Kasumi-1 (cell line): ENCODE results near the gene PHYKPL.

Source experiments
- DNase-seq, 2 experiments: peaks; one replicate each; lab custom pipeline; 2025; lab: John Stamatoyannopoulos, UW

PHYKPL gene

DNA sequence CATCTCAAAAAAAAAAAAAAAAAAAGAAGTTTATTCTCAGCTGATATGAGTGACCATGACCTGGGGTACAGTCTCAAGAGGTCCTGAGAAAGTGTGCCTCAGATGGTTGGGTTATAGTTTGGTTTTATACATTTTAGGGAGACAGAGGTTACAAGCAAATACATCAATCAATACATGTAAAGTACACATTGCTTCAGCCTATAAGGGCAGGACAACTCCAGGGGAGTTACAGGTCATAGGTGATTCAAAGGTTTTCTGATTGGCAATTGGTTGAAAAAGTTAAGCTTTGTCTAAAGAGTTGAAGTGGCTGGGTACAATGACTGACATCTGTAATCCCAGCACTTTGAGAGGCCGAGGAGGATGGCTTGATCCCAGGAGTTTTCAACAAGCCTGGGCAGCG lies 43.2 kb downstream of the PHYKPL start:
- DNase-seq: no peak

DNA sequence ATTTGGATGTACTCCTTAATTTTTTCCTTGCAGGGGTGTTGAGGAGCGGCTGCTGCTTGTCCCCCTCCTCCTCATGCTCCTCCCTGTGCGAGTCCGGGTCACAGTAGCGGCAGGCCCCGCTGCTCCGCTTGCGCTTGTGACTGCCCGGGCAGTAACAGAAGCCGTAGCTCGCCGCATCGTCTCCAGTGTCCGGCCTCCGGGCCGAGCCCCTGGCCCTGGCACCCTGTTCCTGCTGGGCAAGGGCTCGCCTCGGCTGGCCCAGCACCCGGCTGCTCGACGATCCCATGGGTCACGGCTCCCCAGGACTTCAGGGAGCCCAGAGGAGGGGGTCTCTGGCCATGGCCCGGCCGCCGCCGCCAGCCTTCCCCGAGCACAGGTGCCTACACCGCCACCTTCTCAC lies 45.6 kb downstream of the PHYKPL start, which contains the start of gene GMCL2:
TSS of gene GMCL2 (minus strand) at position 358 of the 400 bp plus-strand sequence. CDS start at position 286, 72 bp downstream.
- DNase-seq: no peak

DNA sequence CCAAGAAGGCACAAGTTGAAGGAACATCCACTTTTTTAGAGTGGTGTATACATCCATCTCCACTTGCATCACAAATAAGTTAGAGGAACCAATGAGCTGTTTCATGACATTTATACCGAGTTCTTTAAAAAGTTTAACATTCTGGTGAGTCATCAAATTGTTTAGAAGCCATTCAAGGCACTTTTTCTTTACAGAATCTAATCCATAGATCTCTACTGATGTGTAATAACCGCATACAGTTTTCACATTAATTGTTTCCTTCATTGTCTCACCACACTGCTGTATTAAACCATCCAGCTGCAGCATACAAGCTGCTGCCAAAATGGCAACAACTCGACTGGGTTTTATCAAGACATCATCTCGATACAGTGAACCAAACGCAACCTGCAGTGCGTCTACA lies 46.2 kb downstream of the PHYKPL start:
- DNase-seq: no peak

DNA sequence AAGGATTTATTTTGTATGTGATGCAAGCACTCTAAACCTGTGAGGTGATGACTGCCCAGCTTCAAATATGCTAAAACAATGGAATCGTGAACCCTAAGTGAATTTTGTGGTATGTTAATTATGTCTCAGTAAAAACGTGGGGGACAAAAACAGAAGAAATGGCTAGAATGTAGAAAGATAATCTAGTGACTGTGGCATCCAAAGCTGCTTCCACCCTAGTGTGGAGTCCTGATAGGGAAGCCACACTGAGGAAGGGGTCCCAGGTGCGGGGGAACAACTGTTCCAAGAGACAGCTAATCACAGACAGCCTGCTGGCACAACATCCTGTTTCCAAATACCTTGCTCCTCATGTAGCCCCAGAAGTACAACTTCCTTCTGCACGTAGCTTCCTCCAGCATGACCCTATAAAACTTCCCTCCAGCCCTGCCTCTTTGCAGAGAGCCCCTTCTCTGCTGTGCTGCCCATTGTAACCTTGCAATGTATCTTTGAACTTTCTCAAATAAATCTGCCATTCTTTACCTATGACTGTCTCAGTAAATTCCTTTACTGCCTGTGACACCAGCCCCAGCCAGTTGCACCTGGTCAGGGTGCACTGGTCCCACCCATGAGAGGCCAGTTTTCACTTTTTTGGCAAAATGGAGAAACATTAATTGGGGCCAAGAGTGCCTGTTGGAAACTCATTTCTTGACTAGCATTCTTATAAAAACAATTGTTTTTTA lies 50.3 kb downstream of the PHYKPL start:
- peak; percentile 96 to 97 for DNase-seq

DNA sequence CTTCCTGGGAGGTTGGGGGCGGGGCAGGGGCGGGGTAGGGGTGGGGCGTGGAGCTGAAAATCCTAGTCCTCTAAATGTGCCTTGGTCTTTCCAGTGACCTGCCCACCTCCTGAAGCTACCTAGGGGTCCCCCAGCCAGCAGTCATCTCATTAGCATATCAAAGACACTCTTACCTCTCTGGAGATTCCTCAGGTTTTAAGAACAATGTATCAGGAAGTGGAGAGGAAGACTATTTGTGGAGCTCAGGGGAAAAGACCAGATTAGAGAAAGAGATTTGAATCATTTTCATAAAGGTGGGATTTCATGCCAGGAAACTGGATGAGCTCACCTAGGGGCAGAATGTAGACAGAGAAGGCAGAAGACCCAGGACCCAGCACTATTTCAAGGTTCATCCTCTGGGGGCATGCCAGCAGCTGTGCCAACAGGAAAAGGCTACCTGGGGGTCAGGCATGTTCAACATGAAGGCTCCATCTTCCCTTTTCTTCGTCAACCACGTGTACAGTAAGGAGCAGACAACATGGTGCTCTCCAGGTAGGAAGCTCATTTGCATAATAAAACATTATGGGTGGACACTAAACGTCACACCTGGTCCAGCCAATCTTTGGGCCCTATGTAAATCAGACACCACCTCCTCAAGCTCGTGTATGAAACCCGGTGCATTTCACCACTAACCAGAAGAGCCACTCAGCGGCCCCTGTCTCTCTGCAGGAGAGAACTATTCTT lies 52.3 kb downstream of the PHYKPL start:
- no peak for DNase-seq

DNA sequence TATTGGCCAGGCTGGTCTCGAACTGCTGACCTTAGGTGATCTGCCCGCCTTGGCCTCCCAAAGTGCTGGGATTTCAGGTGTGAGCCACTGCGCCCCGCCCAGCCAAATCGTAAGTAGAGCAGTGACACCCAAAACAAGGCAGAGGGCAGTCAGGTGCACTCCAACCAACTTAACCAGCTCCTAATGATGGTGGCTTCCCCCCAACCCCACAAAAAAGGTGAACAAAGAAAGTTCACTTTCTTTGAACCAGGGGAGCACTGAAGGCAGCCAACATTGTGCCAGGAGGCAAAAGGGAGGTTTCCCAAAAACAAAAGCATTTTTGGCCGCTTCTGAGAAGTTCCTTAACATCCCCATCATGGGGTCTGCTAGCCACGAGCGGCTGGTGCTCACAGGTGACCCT lies 55.0 kb downstream of the PHYKPL start:
- DNase-seq: no peak

DNA sequence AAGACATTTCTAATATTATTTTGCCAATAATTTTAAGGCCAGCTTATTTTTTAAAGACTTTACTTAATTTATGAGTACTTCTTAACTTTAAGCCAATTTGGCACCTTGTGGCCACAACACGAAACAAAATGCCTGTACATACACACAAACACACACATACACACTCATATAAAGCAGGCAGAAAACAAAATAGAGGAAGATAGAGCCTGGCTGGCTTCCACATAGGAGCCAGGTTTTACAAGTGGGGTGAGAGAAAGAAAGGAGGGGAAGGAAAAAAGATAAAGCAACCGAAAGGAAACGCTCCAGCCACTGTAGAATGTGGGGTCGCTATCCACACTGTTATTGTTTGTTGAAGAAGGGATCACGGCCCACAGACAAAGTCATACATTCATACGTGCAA lies 55.8 kb downstream of the PHYKPL start:
- no peak for DNase-seq

DNA sequence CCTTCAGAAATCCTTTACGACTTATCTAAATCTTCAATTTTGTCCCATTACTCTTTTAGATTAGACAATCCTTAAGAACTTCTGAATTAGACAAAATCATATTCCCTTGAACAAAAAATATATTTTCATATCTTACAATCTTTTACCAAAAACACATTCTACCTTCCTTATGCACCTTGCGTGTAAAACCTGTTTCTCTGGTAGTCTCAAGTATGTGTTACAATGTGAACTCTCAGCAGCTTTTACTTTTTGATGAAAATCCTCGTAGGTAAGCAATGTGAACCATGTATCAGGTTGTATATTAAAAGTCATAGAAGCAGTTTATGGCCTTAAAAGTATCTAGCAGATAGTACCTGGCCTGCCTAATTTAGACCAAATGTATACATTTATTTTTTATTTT lies 58.1 kb downstream of the PHYKPL start:
- no peak for DNase-seq

DNA sequence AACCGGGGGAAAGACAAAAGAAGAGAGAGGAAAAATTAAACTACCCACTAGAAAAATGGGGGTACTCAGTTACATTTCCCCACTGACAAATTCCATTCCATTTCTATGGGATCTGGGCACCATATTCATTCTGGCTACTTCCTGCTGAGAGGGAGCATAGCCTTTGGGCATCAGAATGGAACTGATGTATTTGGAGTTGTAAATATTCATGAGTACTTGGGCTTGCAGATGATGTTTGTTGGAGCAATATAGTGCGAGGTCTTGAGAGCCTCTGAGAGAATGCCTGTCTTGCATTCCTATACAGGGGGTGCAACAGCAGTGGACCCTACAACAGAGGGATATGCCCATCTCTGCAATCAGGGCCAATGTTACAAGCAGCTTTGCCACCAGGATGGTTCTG lies 62.1 kb downstream of the PHYKPL start:
- no peak for DNase-seq

DNA sequence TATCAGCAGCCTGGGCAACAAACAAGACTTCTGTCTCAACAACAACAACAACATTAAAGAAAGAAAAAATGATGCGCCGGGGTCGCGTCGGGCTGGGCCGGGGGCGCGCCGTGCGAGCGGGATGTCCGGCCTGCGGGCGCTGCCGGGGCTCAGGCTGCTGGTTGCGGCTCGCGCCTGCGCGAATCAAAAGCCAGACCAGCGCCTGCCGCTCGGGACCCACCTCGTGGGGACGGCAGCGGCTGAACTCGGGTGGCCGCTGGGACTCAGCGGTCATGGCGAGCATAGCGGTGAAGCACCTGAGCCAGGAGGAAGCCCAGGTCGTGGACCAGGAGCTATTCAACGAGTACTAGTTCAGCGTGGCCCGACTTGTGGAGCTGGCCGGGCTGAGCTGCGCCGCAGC lies 67.0 kb downstream of the PHYKPL start:
- DNase-seq: no peak

DNA sequence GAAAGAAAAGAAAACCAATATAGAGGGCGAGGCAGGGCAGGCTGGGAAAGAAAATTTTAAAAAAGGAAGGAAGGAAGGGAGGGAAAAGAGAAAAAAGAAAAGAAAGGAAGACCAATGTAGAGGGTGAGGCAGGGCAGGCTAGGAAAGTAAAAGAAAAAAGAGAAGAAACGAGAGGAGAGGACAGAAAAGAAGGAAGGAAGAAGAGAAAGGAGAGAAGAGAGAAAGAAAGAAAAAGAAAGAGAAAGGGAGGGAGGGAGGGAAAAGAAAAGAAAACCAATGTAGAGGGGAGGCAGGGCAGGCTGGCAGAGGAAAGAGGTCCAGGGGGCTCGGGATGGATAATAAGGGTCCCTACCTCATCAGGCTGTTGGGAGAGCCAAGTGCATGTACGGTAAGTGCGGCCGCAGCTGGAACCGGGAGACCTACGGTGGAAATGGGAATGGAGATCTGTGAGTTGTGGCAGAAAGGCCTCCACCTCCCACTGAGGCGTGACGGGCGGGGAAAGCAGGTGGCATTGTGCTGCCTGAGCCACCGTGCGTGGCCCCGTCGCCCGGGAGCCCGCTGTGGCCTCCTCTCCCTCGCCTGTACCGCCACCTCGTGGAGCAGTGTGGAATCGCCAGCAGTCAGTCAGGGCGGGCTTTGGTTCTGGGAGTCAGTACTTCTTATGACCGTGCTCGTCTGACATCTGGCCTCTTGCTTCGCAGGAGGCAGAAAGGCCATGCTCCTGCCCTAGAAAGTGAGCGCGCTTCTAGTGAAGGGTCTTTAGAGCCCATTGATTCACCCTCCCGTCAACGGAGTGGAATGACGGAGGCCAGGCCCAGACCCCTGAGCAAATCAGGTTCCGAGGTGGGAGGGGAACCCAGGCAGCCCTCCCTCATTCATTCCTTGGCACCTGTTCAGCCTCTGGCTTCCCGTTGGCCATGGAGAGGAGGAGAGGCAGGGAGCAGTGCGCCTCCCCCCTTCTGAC lies 68.5 kb downstream of the PHYKPL start:
- DNase-seq: peak; percentile 75 to 82

DNA sequence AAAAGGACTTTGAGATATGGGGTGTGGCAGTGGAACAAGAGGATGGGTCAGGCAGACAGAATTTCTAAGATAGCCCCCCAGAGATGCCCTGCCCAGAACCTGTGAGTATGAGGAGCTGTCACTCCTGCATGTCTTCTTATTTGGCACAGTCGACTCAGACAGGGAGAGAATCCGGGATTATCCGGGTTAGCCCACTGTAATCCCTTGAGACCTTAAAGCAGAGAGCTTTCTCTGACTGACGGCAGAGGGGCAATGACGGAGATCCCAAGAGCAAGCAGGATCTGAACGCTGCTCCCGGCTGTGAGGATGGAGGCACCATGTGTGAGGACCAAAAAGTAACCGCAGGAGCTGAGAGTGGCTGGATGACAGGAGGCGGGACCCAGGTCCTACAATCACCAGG lies 70.1 kb downstream of the PHYKPL start:
- DNase-seq: no peak

DNA sequence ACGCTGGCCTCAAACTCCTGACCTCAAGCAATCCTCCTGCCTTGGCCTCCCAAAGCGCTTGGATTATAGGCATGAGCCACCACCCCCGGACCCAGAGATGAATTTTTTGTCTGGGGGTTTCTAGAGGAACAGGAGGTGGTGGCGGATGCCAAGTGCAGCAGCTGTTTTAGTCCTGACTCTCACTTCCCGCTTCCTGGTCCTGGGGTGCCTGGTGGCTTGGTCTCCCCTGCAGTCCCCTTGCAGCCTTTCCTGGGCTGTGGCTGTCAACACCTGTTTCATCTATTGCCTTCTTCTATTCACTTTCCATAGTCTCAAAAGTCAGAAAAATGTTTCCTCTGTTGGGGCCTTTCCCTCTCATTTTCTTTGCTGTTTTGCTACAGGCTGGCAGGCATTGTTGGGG lies 72.4 kb downstream of the PHYKPL start:
- DNase-seq: no peak
